HepG2 (cell line): ENCODE results near the gene TRMT112.

Experiments used
- CBX1 ChIP-seq: IDR thresholded peaks from one replicate; pipeline ENCODE4 v1.6.1; 2016; ENCODE audit warnings: antibody characterized with exemption, low read depth
- ZNF24 ChIP-seq: fragments of 450-650 bp; IDR thresholded peaks from 2 replicates; pipeline ENCODE4 v1.6.1; 2017; ENCODE audit warnings: antibody characterized with exemption, mild to moderate bottlenecking
- ZNF747 ChIP-seq: sonication (generic); formaldehyde crosslinking; IDR thresholded peaks from 2 replicates; pipeline ENCODE4 v1.8.1; 2023; ENCODE audit warnings: missing genetic modification reagents, mild to moderate bottlenecking, borderline replicate concordance
- TF ChIP-seq, protein P1 (sequence below): sonication (generic); formaldehyde crosslinking; IDR thresholded peaks from 2 replicates; pipeline ENCODE4 v1.5.0; 2020; ENCODE audit warnings: mild to moderate bottlenecking, missing genetic modification reagents, moderate library complexity
- TF ChIP-seq, protein P2 (sequence below): IDR thresholded peaks from 2 replicates; pipeline ENCODE4 v1.6.1; 2016; ENCODE audit warnings: low read depth, control low read depth
- TF ChIP-seq, protein P3 (sequence below): sonication (generic); formaldehyde crosslinking; IDR thresholded peaks from 2 replicates; pipeline ENCODE4 v1.4.0; 2020; ENCODE audit warnings: missing genetic modification reagents, mild to moderate bottlenecking, borderline replicate concordance
- TF ChIP-seq, protein P4 (sequence below), 2 experiments: fragments of 450-650 bp in 1 of 2; sonication (generic) in 1 of 2; formaldehyde crosslinking in 1 of 2; IDR thresholded peaks; 2 replicates each; pipeline versions ENCODE4 v1.6.1 to v1.8.0; 2016 to 2022; ENCODE audit warnings: antibody characterized with exemption in 1 of 2, mild to moderate bottlenecking in 1 of 2, missing genetic modification reagents in 1 of 2

DNA sequence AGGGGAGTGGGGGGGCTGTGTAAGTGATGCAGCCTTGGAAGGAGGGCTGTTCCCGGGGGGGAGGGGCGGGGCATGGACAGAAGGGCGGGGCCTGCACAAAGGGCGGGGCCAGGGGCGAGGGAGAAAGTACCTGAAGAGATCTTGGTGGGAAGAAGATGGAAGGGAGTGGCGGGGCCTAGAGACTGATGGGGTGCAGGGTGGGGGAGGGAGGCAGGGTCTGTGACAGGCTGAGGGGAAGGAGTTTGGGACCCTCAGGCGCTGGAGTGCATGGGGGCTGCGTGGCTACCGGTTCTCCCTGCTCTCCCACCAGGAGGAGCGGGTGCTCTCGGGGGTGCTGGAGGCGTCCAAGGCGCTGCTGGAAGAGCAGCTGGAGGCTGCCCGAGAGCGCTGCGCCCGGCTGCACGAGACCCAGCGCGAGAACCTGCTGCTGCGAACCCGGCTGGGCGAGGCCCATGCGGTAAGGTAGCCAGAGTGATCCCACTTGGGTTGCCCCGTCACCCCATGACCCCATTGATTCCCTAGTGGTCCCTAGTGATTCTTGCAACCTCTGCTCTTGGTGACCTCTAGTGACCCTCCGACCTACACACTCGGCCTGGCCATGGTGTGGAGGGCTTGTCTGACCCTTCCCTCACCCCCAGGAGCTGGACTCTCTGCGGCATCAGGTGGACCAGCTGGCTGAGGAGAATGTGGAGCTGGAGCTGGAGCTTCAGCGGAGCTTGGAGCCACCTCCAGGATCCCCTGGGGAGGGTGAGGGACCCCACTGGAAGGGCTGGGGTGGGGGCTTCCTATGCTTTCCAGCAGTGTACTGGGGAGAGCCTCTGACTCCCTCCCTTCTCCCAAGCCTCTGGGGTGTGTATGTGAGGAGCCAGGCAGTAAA is 25.7 kb upstream of the TRMT112 start:
- TF ChIP-seq, protein P1, sequence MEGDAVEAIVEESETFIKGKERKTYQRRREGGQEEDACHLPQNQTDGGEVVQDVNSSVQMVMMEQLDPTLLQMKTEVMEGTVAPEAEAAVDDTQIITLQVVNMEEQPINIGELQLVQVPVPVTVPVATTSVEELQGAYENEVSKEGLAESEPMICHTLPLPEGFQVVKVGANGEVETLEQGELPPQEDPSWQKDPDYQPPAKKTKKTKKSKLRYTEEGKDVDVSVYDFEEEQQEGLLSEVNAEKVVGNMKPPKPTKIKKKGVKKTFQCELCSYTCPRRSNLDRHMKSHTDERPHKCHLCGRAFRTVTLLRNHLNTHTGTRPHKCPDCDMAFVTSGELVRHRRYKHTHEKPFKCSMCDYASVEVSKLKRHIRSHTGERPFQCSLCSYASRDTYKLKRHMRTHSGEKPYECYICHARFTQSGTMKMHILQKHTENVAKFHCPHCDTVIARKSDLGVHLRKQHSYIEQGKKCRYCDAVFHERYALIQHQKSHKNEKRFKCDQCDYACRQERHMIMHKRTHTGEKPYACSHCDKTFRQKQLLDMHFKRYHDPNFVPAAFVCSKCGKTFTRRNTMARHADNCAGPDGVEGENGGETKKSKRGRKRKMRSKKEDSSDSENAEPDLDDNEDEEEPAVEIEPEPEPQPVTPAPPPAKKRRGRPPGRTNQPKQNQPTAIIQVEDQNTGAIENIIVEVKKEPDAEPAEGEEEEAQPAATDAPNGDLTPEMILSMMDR (CRISPR knock-in tag), result no peak
- TF ChIP-seq, protein P2, sequence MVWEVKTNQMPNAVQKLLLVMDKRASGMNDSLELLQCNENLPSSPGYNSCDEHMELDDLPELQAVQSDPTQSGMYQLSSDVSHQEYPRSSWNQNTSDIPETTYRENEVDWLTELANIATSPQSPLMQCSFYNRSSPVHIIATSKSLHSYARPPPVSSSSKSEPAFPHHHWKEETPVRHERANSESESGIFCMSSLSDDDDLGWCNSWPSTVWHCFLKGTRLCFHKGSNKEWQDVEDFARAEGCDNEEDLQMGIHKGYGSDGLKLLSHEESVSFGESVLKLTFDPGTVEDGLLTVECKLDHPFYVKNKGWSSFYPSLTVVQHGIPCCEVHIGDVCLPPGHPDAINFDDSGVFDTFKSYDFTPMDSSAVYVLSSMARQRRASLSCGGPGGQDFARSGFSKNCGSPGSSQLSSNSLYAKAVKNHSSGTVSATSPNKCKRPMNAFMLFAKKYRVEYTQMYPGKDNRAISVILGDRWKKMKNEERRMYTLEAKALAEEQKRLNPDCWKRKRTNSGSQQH (CRISPR knock-in tag), result no peak
- TF ChIP-seq, protein P3, sequence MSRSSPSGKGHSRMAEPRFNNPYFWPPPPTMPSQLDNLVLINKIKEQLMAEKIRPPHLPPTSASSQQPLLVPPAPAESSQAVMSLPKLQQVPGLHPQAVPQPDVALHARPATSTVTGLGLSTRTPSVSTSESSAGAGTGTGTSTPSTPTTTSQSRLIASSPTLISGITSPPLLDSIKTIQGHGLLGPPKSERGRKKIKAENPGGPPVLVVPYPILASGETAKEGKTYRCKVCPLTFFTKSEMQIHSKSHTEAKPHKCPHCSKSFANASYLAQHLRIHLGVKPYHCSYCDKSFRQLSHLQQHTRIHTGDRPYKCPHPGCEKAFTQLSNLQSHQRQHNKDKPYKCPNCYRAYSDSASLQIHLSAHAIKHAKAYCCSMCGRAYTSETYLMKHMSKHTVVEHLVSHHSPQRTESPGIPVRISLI, result no peak
- TF ChIP-seq, protein P4, sequence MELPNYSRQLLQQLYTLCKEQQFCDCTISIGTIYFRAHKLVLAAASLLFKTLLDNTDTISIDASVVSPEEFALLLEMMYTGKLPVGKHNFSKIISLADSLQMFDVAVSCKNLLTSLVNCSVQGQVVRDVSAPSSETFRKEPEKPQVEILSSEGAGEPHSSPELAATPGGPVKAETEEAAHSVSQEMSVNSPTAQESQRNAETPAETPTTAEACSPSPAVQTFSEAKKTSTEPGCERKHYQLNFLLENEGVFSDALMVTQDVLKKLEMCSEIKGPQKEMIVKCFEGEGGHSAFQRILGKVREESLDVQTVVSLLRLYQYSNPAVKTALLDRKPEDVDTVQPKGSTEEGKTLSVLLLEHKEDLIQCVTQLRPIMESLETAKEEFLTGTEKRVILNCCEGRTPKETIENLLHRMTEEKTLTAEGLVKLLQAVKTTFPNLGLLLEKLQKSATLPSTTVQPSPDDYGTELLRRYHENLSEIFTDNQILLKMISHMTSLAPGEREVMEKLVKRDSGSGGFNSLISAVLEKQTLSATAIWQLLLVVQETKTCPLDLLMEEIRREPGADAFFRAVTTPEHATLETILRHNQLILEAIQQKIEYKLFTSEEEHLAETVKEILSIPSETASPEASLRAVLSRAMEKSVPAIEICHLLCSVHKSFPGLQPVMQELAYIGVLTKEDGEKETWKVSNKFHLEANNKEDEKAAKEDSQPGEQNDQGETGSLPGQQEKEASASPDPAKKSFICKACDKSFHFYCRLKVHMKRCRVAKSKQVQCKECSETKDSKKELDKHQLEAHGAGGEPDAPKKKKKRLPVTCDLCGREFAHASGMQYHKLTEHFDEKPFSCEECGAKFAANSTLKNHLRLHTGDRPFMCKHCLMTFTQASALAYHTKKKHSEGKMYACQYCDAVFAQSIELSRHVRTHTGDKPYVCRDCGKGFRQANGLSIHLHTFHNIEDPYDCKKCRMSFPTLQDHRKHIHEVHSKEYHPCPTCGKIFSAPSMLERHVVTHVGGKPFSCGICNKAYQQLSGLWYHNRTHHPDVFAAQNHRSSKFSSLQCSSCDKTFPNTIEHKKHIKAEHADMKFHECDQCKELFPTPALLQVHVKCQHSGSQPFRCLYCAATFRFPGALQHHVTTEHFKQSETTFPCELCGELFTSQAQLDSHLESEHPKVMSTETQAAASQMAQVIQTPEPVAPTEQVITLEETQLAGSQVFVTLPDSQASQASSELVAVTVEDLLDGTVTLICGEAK (IDR thresholded peaks at IDR 0.05), result no peak
- TF ChIP-seq, protein P4 (CRISPR knock-in tag; IDR thresholded peaks at IDR 0.05), result no peak
- no peak for TF ChIP-seq ZNF747
- no peak for TF ChIP-seq ZNF24
- no peak for TF ChIP-seq CBX1
